K562 (cell line): ENCODE measurements around the gene IPO8. TPM values are rescaled to one million over a fixed set of nuclear protein-coding genes. Genes with fewer than 3 reads are reported as not detected.

ENCODE experiments used
- ATAC-seq: fragments of 200-7000 bp; cut with Tn5 transposase; 3 replicates; pipeline ENCODE4 v1.9.1; 2020; ENCODE audit warnings: moderate library complexity
- BruUV-seq: library from RNA; stranded (reverse); fragments of 400-500 nt; replicated peaks from 2 replicates; lab custom pipeline; 2021; lab: Mats Ljungman, UMichigan
- CTCF ChIA-PET: fragments of 300-600 bp; formaldehyde crosslinking; extraction: SDS; loops from one replicate; lab custom pipeline; 2021; ENCODE audit warnings: low intra/inter-chr PET ratio; lab: Yijun Ruan, JAX
- POLR2A ChIA-PET: fragments of 300-600, 350-650 bp; sonication (Branson Sonifier 250); formaldehyde crosslinking; extraction: SDS; loops from one replicate; lab custom pipeline; 2021; ENCODE audit warnings: antibody characterized with exemption, inconsistent platforms; lab: Yijun Ruan, JAX
- DNase-seq, 4 experiments: peaks; one replicate each; pipeline versions ENCODE4 v3.0.0 to v3.0.0-alpha.2; 2011 to 2018; ENCODE audit warnings: low spot score in 3 of 4, mixed read lengths in 3 of 4; ENCODE audit errors: extremely low read depth in 1 of 4
- FAIRE-seq: peaks from 2 replicates; lab custom pipeline; 2011; peaks lifted over from hg19 to GRCh38; lab: Jason Lieb, UNC
- H2AFZ ChIP-seq: 2 replicates; pipeline ENCODE4 v1.6.0; 2011; ENCODE audit warnings: low read depth, low read length, control low read depth, inconsistent platforms
- H3K27ac ChIP-seq: fragments of 200-600 bp; 3 replicates; pipeline ENCODE4 v1.8.0; 2011; ENCODE audit warnings: low read depth, mild to moderate bottlenecking, control low read depth, inconsistent platforms, low read length, moderate library complexity, mixed read lengths; ENCODE audit errors: extremely low read depth
- H3K27me3 ChIP-seq, 2 experiments: fragments of 300-600 bp in 1 of 2; 2 replicates in 1 of 2; 3 replicates in 1 of 2; pipeline versions ENCODE4 v1.6.0 to v1.8.0; 2011; ENCODE audit warnings: inconsistent platforms in 2 of 2, low read length in 2 of 2, mild to moderate bottlenecking in 1 of 2, mixed read lengths in 1 of 2, moderate library complexity in 1 of 2; ENCODE audit not compliant: control insufficient read depth in 2 of 2, insufficient read depth in 2 of 2
- H3K36me3 ChIP-seq: fragments of 300-600 bp; 3 replicates; pipeline ENCODE4 v1.8.0; 2011; ENCODE audit warnings: mild to moderate bottlenecking, low read length, inconsistent platforms; ENCODE audit not compliant: control insufficient read depth, insufficient read depth
- H3K4me1 ChIP-seq, 2 experiments: fragments of 200-600 bp in 1 of 2; replicated peaks in 1 of 2; 2 replicates in 1 of 2; 3 replicates in 1 of 2; pipeline versions ENCODE4 v1.5.1 to v1.8.0; 2011; ENCODE audit warnings: inconsistent platforms in 2 of 2, low read length in 2 of 2, mild to moderate bottlenecking in 1 of 2, mixed read lengths in 1 of 2, moderate library complexity in 1 of 2; ENCODE audit not compliant: control insufficient read depth in 2 of 2, insufficient read depth in 2 of 2
- H3K4me2 ChIP-seq: 2 replicates; pipeline ENCODE4 v1.6.1; 2011; ENCODE audit warnings: low read length, control low read depth, inconsistent platforms, mixed read lengths; ENCODE audit not compliant: insufficient read depth
- H3K4me3 ChIP-seq: fragments of 200-600 bp; sonication (generic), shearing (Covaris generic); 2 replicates; pipeline ENCODE4 v1.5.1; 2016; ENCODE audit warnings: control low read depth, inconsistent platforms
- H3K79me2 ChIP-seq: fragments of 200-600 bp; 3 replicates; pipeline ENCODE4 v1.8.0; 2011; ENCODE audit warnings: low read length, inconsistent platforms; ENCODE audit not compliant: control insufficient read depth, insufficient read depth
- H3K9ac ChIP-seq, 2 experiments: 2 replicates each; pipeline versions ENCODE4 v1.6.0 to v1.6.1; 2011; ENCODE audit warnings: low read depth in 2 of 2, low read length in 2 of 2, control low read depth in 1 of 2, inconsistent platforms in 1 of 2, mild to moderate bottlenecking in 1 of 2, mixed read lengths in 1 of 2; ENCODE audit not compliant: insufficient read depth in 1 of 2
- H3K9me1 ChIP-seq: one replicate; pipeline ENCODE4 v1.6.0; 2011; ENCODE audit warnings: inconsistent platforms, mild to moderate bottlenecking, low read length, moderate library complexity; ENCODE audit not compliant: control insufficient read depth, insufficient read depth
- H3K9me3 ChIP-seq: replicated peaks from 2 replicates; pipeline ENCODE4 v1.5.1; 2011; ENCODE audit warnings: low read depth, low read length, inconsistent platforms; ENCODE audit not compliant: control insufficient read depth, insufficient read depth
- H4K20me1 ChIP-seq: replicated peaks from 2 replicates; pipeline ENCODE4 v1.6.1; 2011; ENCODE audit warnings: low read length, inconsistent platforms, mixed read lengths; ENCODE audit not compliant: control insufficient read depth, insufficient read depth
- CREB3L1 ChIP-seq: fragments of 450-650 bp; IDR thresholded peaks from 2 replicates; pipeline ENCODE4 v1.6.1; 2014; ENCODE audit warnings: low read depth, mild to moderate bottlenecking, moderate library complexity, borderline replicate concordance
- ESRRB ChIP-seq: fragments of 250-450 bp; sonication (Bioruptor Pico); IDR thresholded peaks from 2 replicates; pipeline ENCODE4 v1.5.0; 2020; ENCODE audit warnings: mild to moderate bottlenecking, moderate library complexity, borderline replicate concordance
- LEF1 ChIP-seq: fragments of 450-650 bp; IDR thresholded peaks from 2 replicates; pipeline ENCODE4 v1.6.1; 2016; ENCODE audit warnings: mild to moderate bottlenecking
- MEF2D ChIP-seq: conservative IDR thresholded peaks from 2 replicates; pipeline ENCODE4 v1.6.1; 2016; ENCODE audit warnings: low read depth, missing genetic modification characterization, missing compliant biosample characterization
- MTA3 ChIP-seq: fragments of 450-650 bp; formaldehyde crosslinking; IDR thresholded peaks from 2 replicates; pipeline ENCODE4 v1.6.1; 2017; ENCODE audit warnings: mild to moderate bottlenecking, borderline replicate concordance
- NCOR1 ChIP-seq: fragments of 450-650 bp; IDR thresholded peaks from 2 replicates; pipeline ENCODE4 v1.6.1; 2016; ENCODE audit warnings: mild to moderate bottlenecking, moderate library complexity
- NFE2 ChIP-seq: IDR thresholded peaks from 2 replicates; pipeline ENCODE4 v1.6.1; 2014; ENCODE audit warnings: antibody characterized with exemption, low read depth
- NFRKB ChIP-seq: fragments of 450-650 bp; IDR thresholded peaks from 2 replicates; pipeline ENCODE4 v1.6.1; 2016; ENCODE audit warnings: low read depth
- POLR2A ChIP-seq: fragments of 450-650 bp; conservative IDR thresholded peaks from 2 replicates; pipeline ENCODE4 v1.6.1; 2016
- SAFB ChIP-seq: fragments of 200-400 bp; formaldehyde crosslinking; IDR thresholded peaks from 2 replicates; pipeline ENCODE4 v1.6.1; 2017; ENCODE audit warnings: low read depth, low read length, borderline replicate concordance
- SMARCA5 ChIP-seq: fragments of 450-650 bp; IDR thresholded peaks from 2 replicates; pipeline ENCODE4 v1.6.1; 2016
- TAF7 ChIP-seq: fragments of 450-650 bp; IDR thresholded peaks from 2 replicates; pipeline ENCODE4 v1.6.1; 2016; ENCODE audit warnings: missing genetic modification characterization, missing compliant biosample characterization
- TRIM25 ChIP-seq: fragments of 450-650 bp; IDR thresholded peaks from 2 replicates; pipeline ENCODE4 v1.7.0; 2016; ENCODE audit warnings: borderline replicate concordance
- ZNF277 ChIP-seq: fragments of 250-450 bp; sonication (Bioruptor Pico); IDR thresholded peaks from 2 replicates; pipeline ENCODE4 v1.8.0; 2022; ENCODE audit warnings: inconsistent platforms, mild to moderate bottlenecking, moderate library complexity, borderline replicate concordance
- ZNF384 ChIP-seq: IDR thresholded peaks from 2 replicates; pipeline ENCODE4 v1.6.1; 2012; ENCODE audit warnings: low read depth, low read length, improper control_type of control experiment
- ZNF445 ChIP-seq: fragments of 250-450 bp; sonication (Bioruptor Pico); IDR thresholded peaks from 2 replicates; pipeline ENCODE4 v1.4.0; 2020; ENCODE audit warnings: low read depth, mild to moderate bottlenecking, moderate library complexity
- WGBS: fragments of 100-300 bp; shearing (Covaris generic); methylation state at CpG from one replicate; pipeline ENCODE4 v1.1.6; 2016; ENCODE audit warnings: low coverage, mixed read lengths; ENCODE audit not compliant: insufficient coverage; ENCODE audit errors: missing lambda C conversion rate; 5-methylcytosine and 5-hydroxymethylcytosine counted together
- in situ Hi-C: fragments of 300-500 bp; cut with MboI; formaldehyde crosslinking; loops from 4 replicates; pipeline ENCODE4 v1.15.0; 2018; ENCODE audit warnings: inconsistent platforms, mixed read lengths
- intact Hi-C: fragments of 100-400 bp; cut with micrococcal nuclease; formaldehyde crosslinking; loops from 2 replicates; pipeline ENCODE4 v1.14.2; 2022
- polyA plus RNA-seq, 8 experiments: library from polyadenylated mRNA; depleted of rRNA in 4 of 8; stranded (reverse) in 5 of 8; unstranded in 3 of 8; fragments of >200 nt; fragmentation: Nextera tagmentation in 2 of 8; fragmentation: Illumina TruSeq in 1 of 8; extraction: Ambion mirVana in 2 of 8; extraction: Trizol in 1 of 8; gene quantifications; 2 replicates each; pipeline versions ENCODE4 v1.2.1 to v1.2.3, GENCODE V29; 2011 to 2014; ENCODE audit warnings: inconsistent platforms in 1 of 8, missing spikeins in 1 of 8
- total RNA-seq, 7 experiments: library from RNA; depleted of rRNA in 6 of 7; stranded (reverse); fragments of >200 nt in 6 of 7; fragmentation: Illumina TruSeq in 2 of 7; extraction: Trizol in 2 of 7; gene quantifications; 2 replicates each; pipeline versions ENCODE4 v1.2.1 to v1.2.3, GENCODE V29; 2011 to 2021; ENCODE audit warnings: low replicate concordance in 1 of 7

IPO8 gene
- total and polyA plus RNA-seq, 9 of the 15 experiments (the other 6 are each of a cell fraction or from before 2014, with no cell fraction given) = 6.5 to 39.6 (median 24.7) TPM

- no peaks in the 10 kb centered on the region for H3K27me3 ChIP-seq
- ATAC-seq (no peak), FAIRE-seq (no peak), DNase-seq (no peak)
- no peaks in the 10 kb centered on the region for H3K9me1 ChIP-seq
- intact Hi-C loops = no loop called here
- POLR2A ChIA-PET = no interaction called here
- TF ChIP-seq ZNF445 (CRISPR knock-in tag) (no peak), POLR2A (no peak), TRIM25 (no peak), LEF1 (no peak), ZNF384 (no peak), NCOR1 (no peak), SMARCA5 (no peak), CREB3L1 (no peak), ZNF277 (no peak), NFRKB (no peak), SAFB (no peak), ESRRB (no peak), MTA3 (no peak), MEF2D (tag) (no peak), TAF7 (no peak), NFE2 (no peak)
- H3K27ac ChIP-seq = no peak overlapping the region
- H3K79me2 ChIP-seq = peaks cover 23% of the 10 kb centered on the region
- CTCF ChIA-PET = no interaction called here
- H3K36me3 ChIP-seq = peaks cover 20% of the 10 kb centered on the region; the same call in 1 of the 3 replicates
- BruUV-seq = no TSS peak
- in situ Hi-C loops = no loop called here
- peaks cover 0 to 3% of the 10 kb centered on the region in 2 experiments; a peak in 2 of 5 replicates for H3K4me1 ChIP-seq
- H2AFZ ChIP-seq = no peak overlapping the region
- H3K9ac ChIP-seq = no peak overlapping the region
- WGBS = 57% methylated on average over 2 of the region's 2 CpGs
- H4K20me1 ChIP-seq = 0 out of 2 replicates have a peak, but pooled peaks cover 3% of the 10 kb centered on the region
- no peaks in the 10 kb centered on the region for H3K9me3 ChIP-seq
- no peak overlapping the region for H3K4me3 ChIP-seq
- no peak overlapping the region for H3K4me2 ChIP-seq
Measured at GRCh38 chr12:30687265-30687986, 8.2 kb downstream of the IPO8 start.
